Fibroblast of peridontal ligament (primary cell): ENCODE results near the gene DNAJC5.
"Not testable (repeated sequence)": the region's sequence is repeated elsewhere in the genome, so short reads cannot be mapped to it uniquely, and the experiment has no call there.

Experiments used
- DNase-seq: peaks from one replicate; pipeline ENCODE4 v3.0.0-alpha.2; 2010; ENCODE audit errors: extremely low read depth

DNAJC5 gene, protein sequence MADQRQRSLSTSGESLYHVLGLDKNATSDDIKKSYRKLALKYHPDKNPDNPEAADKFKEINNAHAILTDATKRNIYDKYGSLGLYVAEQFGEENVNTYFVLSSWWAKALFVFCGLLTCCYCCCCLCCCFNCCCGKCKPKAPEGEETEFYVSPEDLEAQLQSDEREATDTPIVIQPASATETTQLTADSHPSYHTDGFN

DNA sequence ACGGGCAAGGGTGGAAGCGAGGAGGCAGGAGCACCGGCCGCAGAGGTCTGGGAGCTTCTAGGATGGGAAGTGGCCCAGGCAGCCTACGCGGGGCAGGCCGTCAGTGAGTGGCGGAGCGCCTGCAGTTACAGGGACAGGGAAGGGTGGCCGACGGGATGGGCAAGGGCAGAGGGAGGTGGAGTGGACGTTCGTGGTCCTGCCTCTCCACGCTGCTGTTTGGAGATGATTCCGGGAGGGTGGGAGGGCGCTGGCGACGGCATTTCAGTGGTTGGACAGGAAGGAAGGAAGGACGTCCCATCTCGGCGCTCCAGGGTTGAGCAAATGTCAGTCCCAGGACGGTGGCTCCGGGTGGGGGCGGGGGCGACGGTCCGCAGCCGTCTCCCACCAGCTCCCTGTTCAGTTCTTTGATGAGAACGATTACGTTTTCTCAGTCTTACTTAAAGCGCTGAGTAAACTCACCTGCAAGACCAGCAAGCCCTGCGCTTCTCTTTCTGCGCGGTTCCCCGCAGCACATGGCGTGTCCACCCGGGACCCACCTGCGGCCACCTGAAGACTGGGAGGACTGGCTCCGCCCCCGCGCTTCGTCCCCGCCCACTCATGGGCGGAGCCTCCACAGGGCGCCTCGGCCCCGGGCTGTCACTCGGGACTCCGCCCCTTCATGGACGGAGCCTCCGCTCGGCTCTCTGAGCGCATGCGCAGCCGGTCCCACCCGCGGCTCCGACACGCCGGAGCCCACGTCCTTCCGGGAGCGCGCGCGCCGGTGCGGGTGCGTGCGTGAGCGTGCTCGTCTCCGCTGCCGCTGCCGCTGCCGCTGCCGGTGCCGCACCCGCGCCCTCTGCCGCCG lies at the start of gene DNAJC5:
Gene DNAJC5 (plus strand): TSS at position 769 of the 844 bp plus-strand sequence. CDS start 33,220 bp downstream, outside the sequence.
- DNase-seq, result peak; percentile 88

DNA sequence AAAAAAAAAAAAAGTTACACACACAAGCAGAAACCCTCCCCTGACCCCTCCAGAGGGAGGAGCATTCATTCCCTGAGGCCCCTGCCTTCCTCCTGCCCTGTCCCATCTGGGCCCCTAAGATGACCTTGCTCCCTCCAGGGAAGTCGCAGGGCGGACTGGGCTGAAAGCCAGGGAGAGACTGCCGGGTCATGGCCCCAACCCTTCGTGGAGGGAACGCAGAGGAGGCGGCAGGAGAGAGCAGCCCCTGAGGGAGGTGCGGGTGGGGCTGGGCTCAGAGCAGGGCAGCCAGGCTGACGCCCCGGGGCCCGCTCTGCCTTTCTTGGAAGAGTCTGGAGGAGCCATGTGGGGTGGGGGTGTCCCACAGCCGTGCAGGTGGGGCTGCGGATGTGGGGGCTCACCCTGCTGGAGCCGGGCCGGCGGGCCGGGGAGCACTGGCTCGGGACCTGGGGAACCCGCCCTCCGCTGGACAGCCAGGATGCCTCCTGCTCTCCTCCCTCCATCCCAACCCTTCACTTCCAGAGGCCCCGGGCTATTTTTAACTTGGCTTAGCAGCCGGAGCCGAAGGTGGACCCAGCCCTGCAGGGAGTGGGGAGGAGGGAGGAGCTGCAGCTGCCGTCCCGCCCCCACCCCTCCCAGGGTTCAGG lies 48.7 kb upstream of the DNAJC5 start:
- DNase-seq, result no peak

DNA sequence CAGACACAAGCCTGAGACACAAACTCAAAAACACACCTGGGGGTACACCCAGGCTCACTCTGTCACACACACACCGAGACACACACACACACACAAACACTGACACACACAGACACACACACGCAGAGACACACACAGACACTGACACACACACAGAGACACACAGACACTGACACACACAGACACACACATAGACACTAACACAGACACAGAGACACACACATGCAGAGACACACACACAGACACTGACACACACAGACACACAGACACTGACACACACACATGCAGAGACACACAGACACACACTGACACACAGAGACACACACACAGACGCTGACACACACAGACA lies 48.1 kb upstream of the DNAJC5 start:
- no peak for DNase-seq

DNA sequence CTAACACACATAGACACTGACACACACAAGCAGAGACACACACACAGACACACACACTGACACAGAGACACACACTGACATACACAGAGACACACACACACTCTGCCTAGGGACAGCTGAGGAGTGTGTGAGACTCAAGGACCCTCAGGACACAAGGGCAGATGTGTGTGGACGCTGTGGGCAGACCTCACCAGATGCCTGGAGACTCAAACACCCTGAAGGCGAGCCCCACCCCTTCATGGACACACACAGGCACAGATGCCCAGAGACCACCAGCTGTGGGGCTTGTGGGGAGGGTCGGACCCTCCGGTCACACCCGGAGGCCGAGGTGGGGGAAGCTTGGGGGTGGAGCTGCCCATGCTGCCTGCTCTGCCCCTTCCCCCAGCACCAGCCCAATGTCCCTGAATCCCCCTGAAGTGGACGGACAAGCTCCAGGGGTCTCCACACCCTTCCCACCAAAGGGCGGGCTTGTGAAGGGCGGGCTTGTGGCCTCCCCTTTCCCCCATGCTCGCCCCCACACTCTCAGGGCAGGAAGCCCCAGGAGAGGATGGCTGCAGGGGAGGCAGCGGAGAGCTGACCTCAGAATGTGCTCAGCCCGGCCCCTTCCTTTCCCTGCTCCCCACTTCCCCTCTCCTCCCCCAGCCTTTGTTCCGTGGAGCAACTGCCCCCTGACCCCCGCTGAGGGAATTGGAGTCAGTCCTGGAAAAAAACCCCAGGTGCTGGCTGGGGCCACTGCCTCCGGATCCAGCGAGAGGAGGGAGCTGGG lies 47.5 kb upstream of the DNAJC5 start:
- no peak for DNase-seq

DNA sequence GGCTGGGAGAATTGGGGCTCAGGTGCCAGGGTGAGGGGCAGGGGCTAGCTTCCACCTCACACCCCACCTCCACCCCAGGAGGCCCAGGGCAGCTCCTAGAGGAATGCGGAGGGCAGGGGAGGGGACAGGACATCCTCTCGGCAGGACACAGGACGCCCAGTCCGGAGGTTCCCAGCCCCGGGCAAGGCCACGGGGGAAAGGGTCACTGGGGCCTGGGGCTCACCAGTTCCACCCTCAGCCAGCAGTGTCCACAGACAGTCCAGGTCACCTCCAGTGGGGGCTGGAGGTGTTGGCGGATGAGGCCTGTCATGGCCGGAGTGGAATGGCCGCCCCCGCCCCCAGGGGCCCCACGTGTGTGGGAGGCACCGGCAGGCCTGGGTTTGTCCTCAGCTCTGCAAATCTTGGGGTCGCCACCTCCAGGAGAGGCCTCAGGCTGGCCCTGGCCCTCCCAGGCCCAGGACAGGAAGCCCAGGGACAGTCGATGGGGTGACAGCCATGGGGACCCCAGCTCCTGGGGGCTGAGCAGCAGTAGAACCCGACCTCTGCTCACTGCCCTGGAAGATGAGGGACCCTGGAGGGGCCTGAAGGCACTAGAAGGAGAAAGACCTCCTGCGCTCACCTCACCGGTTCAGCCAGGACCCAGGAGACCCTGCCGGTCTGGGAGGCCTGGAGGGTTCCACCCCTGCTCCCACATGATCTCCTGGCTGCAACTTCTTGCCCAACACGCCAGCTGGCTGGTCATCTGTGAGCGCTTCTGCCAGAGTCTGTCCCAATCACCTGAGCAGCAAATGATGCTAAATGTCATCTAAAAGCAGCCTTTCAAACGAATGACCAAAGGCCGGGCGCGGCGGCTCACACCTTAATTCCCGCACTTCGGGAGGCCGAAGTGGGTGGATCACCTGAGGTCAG lies 46.7 kb upstream of the DNAJC5 start:
- no peak for DNase-seq

DNA sequence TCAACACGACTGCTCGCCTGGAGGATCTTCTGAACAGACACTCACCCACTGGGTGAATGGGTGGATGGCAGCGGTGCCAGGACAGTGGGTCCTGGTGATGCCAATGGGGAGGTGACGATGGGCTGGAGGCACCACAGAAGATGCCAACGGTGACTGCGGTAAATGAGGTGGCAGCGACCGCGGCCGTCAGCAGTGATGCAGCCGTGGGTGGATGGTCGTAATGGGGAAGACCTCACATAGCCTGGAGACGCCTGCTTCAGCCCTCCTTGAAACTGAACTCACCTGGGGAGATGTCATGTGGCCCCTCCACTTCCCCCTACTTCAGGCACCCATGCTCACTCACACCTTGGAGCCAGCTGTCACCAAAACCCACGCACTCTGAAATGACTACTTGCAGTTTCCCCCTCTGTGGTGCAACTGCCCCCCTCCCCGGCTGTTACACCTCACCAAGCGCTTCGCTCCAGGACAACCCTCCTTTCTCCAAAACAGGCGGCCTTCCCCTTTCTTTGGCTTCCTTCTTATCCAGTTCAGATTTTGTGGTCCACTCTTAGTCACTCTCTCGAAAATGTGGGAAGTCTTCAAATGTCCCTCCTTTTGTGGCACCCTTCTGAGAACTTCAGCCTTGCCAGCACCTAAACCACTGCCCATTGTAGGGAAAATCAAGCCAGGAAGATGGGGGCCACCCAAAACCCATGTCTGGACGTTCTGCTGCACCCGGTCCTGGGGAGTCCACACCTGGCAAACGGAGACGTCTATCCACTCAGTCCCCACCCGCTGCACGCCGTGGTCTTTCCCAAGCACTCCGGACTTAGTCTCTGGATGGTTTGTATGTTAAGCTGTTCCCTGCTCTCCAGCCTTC lies 44.0 kb upstream of the DNAJC5 start:
- DNase-seq, result no peak

DNA sequence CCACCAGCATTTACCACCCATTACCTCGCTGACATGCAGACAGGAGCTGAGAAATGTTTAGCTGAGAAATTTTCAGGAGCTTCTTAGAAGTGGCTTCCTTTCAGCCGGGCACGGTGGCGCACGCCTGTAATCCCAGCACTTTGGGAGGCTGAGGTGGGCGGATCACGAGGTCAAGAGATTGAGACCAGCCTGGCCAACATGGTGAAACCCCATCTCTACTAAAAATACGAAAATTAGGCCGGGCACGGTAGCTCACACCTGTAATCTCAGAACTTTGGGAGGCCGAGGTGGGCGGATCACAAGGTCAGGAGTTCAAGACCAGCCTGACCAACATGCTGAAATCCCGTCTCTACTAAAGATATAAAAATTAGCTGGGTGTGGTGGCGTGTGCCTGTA lies 43.4 kb upstream of the DNAJC5 start:
- DNase-seq, result not testable (repeated sequence)

DNA sequence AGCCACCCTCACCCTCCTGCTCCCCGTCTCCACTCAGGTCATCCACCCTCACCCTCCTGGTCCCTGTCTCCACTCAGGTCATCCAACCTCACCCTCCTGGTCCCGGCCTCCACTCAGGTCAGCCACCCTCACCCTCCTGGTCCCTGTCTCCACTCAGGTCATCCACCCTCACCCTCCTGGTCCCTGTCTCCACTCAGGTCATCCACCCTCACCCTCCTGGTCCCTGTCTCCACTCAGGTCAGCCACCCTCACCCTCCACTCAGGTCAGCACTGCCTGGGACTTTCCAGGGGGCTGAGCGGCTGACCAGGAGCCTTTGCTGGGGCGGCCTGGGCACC lies 41.2 kb upstream of the DNAJC5 start:
- not testable (repeated sequence) for DNase-seq

DNA sequence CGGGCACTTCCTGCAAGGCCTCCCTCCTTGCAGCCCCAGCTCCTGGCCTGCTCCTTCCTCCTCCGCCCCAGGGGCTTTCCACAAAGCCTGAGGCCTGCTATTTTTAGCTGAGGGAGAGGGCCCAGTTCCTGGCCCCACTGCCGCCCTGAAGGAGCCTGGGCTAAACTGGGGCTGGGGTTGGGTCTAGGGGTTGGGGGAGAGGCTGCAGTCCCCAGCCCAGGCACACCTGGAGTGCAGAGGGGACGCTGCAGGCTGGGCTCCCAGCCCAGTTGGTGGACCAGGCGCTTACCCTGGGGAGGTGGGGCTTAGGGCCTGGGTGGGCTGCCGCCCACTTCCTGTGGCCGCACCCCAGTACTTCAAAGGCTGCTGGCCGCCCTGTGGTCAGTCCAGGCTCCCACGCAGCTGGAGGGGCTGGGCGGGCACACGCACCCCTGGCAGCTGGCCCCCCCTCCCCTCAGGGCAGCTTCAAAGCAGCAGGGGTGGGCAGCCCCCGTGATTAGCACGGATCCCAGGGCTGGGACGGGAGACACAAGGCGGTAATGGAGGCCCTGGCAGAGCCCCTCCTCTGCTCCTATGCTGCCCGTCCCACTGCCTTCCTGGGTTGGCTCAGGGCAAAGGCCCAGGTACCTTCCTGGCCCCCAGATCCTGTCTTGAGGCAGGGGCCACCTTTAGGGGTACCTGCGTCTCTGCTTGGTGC lies 40.7 kb upstream of the DNAJC5 start:
- no peak for DNase-seq

DNA sequence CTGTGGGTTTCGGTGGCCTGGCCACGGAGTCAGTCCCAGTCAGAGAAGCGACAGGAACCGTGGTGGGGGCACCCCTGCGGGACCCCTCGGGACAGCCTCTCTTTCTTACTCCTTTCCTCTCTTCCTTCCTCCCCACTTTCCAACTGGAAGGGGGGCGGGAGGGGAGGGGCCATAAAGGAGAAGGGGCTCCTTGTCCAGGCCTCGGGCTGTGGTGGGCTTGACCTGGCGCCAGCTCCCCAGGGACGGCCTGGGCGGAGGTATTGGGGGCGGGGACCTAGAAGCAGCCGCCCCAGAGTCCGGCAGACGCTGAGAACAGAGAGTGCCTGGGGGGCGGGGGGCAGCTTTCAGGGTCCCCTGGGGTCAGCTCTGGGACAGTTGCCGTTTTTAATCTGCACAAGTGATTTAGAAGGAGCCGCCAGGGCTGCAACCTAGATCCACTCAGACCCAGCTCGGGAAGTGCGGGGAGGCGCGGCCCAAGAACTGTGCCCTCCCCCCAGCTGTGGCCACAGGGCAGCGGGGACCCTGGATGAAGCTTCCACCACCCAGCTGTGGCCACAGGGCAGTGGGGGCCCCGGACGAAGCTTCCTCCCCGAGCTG lies 40.1 kb upstream of the DNAJC5 start:
- no peak for DNase-seq

DNA sequence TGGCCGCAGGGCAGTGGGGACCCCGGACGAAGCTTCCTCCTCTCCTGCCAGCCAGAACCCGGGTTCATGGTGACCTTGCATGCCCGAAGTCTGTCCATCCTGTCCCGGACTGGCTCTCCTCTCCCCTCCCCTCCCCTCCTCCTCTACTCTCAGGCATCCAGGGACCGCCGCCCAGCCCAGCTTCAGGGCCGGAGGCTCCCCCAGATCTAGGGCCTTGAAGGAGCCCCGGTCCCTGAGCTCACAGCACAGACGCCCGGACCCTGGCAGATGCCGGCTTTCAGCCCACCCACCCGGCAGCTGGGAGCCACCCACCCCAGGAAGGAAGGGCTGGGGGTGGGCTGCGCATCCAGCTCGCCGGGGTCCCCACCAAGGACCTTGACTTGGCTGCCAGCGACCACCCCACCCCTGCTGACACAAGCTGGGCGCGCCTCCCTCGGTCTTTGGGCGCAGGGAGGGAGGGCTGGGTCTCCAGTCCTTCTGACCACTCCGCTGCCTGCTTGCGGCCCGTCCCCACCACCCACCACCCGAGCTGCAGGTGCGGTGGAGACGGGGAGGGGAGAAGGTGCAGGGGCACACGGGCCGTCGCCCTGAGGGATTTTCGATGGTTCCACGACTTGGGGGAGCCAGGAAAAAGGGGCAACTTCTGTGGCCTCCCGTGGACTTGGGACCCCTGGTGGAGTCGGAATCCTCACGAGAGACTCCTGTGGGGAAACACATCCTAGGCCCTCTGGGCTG lies 39.4 kb upstream of the DNAJC5 start:
- no peak for DNase-seq

DNA sequence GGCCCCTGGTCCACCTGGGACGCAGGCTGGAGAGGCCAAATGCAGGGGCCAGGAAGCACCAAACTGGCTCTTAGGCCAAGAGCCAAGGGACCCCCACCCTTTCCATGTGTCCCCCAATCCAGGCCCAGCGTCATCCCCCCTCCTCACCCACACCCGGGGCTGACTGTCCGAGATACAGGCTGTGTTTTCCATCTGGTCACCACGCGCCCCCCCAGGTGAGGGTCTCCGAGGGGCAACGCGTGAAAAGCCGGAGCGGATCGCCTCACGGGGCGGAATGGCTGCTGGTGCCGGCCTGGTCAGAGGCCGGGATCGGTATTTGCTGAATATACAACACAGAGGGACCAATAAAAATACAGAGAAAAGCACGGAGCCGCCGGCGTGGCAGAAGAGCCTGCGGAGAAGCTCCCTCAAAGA lies 38.8 kb upstream of the DNAJC5 start:
- DNase-seq, result no peak

DNA sequence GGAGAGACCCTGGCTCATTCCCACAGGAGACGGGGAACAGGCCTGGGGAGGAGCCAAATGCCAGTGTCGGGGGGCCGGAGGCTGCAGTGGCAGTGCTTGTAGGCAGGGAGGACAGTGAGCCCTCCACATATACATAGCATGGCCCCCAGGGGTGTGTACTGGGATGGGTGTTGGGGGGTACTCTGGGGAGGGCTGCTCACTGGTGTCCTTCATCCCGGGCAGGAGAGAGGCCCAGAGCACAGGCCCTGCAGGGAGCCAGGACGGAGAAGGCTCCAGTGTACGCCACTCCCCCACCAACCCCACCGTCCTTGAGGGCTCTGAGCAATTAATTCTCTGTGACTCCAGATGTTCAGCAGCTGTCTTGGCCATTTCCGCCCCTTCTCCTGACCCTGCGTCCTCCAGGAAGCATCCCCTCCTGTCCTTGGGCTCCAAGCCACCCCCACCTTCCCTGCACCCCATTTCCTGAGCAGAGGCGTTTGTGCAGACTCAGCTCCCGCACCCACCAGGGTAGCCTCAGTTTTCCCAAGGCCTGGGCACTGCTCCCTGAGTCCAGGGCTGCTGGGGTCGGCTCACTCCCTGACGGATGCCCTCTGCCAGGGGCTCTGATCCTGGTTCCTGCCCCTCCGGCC lies 37.0 kb upstream of the DNAJC5 start:
- no peak for DNase-seq

DNA sequence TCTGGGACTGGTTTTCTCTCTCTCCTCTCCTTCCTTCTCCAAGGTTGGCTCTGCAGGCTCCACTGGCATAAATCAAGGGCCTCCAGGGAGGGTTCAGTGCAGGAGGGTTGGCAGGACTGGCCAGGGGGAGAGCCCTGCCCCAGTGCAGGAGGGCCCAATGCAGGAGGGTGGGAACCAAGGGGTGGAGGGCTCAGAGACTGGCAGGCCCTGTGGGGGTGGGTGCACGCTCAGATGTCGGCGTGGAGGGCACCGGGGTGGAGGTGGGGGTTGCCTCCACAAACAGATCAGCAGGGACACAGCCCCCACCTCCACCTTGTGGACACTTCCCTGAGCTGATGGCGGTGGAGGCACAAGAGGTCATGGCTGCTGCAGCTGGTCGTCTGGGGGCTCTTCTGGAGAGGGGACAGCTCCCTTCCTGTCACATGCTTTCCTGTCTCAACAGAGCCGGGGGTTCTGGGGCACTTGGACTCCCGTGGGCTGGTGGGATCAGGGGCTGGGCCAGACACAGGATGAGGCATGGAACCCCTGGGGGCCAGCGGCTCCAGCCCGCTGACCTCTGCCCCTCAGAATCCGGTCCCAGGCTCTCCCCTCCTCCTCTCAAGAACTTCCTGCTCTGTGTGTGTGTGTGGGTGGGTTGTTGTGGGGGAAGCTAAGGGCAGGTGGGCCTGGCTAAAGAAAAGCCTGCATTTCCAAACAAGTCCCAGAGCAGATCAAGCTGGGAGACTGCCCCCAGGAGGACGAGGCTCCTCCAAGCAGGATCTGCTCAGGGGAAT lies 36.3 kb upstream of the DNAJC5 start:
- no peak for DNase-seq

DNA sequence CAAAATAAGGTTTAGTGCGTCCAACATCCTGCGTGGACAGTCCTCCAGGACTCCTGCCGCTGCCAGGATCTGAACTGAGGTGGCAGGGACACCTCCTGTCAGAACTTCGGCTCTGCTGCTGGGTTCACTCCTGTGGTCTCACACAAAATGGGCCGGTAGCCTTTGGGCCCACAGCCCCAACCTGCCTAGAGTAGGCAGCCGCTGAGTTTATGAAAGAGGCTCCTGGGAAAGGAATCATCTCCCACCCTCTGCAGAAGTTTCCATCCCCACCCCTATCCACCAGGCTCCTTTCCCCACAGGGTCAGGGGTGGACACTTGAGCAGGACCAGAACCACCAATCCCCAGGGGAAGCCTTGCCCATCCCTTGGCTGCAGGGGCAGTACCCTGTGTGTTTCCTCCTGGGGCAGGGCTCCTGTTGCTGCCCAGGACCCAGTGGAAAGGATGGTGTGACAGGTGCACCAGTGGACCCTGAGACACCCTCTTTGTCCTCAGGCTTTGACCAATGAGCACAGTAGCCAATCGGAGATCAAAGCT lies 35.7 kb upstream of the DNAJC5 start:
- no peak for DNase-seq

DNA sequence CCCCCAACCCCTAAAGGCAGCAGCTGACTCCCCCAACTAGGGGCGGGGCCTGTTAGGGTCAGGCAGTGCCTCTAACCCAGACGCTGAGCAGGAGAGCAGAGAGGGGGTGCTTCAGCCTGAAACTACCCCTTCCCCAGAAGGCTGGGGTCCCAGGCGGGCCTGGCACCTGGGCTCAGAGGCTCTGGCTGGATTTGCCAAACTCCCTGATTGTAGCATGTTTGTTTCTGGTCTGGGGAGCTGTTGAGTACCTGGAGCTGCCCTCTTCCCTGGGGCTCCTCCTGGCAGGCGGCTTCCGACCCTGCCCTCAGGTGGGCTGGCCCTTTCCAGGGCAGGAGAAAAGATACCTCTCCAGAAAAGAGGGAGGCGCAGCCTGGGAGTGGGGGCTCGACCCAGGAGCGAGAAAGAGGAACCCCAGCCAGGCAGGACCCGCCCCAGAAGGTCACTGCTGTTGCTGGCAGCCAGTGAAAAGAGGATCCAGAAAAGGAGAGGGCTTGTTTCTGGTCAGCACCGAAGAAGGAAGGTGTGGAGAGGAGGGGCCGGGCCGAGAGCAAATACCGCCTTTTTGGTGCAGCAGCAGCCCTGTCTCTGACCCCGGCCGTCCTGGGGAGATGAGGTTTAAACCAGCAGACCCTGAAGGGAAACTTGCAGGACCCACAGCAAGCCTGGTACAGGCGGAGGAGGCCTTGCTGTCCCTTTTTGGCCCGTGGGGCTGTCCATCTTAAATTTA lies 34.4 kb upstream of the DNAJC5 start:
- DNase-seq, result no peak
